ENCODE results near the gene PAK1.

PAK1 gene

DNA sequence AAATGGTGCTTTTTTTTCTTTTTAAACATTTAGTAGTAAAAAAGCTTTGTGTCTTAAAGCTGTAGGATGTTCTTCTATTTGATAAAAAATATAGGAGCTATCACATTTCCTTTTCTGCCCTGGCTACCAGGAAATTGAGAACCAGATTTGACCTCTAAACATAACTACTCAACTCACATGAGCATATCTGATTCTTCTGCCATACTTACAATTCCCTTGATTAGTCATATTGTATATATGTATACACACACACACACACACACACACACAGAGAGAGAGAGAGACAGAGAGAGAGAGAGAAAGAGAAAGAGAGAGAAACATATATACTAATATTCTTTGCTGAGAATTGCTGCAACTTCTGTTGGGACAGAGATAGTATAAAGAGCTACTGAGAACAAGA is 149.4 kb downstream of the PAK1 start:
- in situ Hi-C loops (cut with HindIII; ENCODE audit: low sequenced_read_pairs) = no loop called here

- in situ Hi-C loops (cut with HindIII; ENCODE audit: low sequenced_read_pairs) = no loop called here
Measured at GRCh38 chr11:77322926-77323590, 150.8 kb downstream of the PAK1 start.

DNA sequence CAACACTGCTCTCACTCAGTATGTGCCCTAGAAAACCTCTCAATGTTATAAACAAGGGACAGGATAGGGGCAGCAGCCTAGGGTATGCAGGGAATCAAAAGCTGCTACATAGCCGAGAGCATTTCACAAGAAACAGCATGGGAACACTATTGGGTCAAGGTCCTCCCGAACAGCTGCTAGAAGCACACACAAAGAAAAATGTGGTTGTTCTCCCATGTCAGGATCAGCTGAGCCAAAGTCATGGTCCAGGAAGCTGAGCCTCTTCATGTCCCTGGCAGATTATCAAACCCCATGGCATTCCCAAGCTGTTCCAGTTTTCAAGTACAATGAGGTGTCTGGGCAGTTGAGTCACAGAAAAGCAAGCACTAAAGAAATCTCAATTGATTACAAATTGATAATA is 151.4 kb downstream of the PAK1 start:
- in situ Hi-C loops (cut with HindIII; ENCODE audit: low sequenced_read_pairs) = no loop called here

DNA sequence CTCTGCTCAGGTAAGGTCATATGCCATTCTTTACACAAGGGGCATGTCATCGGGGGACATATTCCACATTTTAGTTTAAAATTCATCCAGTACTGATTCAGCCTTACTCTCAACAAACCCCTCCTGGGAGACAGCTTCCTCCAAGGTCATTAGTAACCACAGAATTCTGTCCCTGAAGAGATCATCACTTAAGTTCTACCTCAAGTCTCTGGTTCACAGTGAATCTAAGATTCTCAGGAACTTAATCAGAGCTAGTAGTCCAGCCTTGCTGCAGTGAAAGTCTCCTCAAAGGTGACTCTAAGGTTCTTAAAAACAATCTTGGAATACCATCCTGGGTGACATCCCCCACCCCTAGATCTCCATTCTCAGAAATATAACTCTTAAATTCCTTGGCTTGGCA is 153.5 kb downstream of the PAK1 start:
- in situ Hi-C loops (cut with HindIII; ENCODE audit: low sequenced_read_pairs) = no loop called here

DNA sequence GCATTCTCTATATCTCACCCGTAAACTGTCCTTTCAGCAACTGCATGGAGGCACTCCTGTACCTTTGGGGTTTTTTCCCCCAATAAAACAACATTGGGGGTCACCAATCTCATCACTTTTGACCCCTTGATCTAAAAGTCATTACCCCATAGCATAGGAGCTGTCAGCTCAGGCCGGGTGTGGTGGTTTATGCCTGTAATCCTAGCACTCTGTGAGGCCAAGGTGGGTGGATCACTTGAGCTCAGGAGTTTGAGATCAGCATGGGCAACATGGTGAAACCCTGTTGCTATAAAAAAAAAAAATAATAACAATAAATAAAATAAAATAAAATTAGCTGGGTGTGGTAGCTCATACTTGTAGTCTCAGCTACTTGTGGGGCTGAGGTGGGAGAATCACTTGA is 155.3 kb downstream of the PAK1 start:
- in situ Hi-C loops (cut with HindIII; ENCODE audit: low sequenced_read_pairs) = no loop called here

GRCh38 chr11:77316733-77317342 is 157.1 kb downstream of the PAK1 start:
- in situ Hi-C loops (cut with HindIII; ENCODE audit: low sequenced_read_pairs) = no loop called here

DNA sequence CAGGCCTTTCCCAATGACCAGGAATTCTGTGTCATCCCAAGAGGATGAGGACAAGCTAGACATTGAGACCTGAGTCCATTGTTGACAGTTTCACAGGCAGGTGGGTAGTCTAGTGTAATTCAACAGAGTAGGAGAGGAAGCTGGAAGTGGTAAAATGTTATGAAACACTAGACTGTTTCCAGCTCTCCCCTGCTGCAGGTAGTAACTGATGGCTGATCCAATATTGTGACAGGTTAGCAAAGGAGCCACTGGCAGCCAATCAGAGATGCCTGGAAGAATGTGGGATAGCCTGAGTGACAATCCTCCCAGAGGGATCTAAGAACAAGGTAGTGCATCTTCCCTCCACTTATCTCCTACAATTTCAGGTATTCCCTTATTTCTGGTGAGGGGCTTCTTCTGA is 161.8 kb downstream of the PAK1 start:
- in situ Hi-C loops (cut with HindIII; ENCODE audit: low sequenced_read_pairs) = no loop called here

DNA sequence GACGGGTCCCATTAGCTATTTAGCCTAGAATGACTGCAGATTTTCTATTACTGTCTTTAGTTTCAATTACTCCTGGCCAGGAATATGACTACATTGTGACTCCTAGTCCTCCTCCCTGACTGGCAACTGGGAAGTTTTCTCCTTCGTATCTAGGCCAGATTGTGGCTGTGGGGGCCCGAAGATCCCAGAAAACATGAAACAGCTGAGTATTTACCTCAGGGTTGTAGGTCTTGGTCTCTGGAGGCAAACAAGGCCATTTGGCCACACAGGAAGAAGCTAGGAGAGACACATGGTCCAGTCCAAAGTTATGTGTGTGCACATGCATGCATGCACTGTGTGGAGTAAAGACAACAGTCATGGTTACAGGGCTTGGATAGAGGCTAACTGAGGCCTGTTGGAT is 162.2 kb downstream of the PAK1 start:
- in situ Hi-C loops (cut with HindIII; ENCODE audit: low sequenced_read_pairs) = no loop called here

DNA sequence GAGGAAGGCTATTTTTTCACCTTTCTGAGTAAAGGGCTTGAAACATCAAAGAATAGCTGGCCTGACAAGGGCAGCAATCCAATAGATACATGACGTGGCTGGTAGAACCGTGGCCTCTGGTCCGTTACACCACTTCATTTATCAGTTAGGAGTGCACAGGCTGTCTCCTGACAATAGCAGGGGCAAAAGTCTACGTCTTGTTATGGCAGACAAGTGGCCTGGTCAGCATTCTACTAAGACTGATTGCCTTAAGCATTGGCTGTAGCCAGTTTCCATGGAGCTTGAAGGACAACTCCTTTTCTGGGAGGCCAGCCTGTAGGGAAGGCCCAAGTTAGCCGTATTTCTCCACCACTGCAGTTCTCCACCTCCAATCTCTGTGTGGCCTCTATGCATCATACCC is 163.2 kb downstream of the PAK1 start:
- in situ Hi-C loops (cut with HindIII; ENCODE audit: low sequenced_read_pairs) = no loop called here

DNA sequence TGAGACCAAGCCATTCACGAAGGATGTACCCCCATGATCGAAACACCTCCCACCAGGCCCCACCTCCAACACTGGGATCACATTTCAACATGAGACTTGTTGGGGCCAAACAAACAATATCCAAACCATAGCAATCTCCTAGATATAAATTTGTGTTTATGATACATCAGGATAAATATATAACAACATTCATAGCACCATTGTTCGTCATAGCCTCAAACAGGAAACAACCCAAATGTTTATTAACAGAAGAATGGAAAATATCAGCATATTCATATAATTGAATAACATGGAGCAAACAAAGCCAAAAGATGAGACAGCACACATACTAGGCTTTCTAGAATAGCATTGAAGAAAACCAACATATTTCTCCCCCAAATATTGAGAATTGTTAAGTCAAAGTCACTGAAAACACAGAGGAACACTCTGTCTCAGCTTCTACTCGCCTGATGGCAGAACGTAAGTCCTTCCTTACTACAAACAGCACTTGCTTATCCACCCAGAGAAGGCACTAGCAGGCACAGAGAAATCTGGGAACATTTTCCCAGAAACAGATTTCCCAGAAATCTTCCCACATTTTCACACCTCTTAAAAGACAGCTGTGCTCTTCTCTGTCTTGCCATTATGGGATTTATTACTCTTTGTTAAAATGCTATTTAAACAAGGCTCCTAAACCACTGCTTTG is 164.4 kb downstream of the PAK1 start:
- in situ Hi-C loops (cut with HindIII; ENCODE audit: low sequenced_read_pairs) = loop anchor here (10.0 kb wide), 1 partner anchor 55 kb away; no protein-coding TSS in a partner anchor

DNA sequence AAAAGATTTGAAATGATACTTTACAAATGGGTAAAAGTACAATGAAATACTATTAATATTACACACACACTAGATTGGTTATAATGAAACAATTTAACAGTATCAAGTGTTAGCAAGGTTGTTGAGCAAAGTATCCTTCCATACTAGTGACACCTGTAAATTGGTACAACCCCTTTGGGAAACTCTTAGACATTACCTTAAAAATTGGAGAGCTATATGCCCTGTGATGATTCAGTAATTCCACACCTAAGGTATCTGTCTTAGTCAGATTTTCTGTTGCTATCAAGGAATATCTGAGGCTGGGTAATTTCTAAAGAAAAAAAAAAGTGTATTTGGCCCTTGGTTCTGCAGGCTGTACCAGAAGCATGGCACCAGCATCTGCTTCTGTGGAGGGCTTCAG is 165.1 kb downstream of the PAK1 start:
- in situ Hi-C loops (cut with HindIII; ENCODE audit: low sequenced_read_pairs) = loop anchor here (10.0 kb wide), 1 partner anchor 56 kb away; no protein-coding TSS in a partner anchor

- in situ Hi-C loops (cut with HindIII; ENCODE audit: low sequenced_read_pairs) = loop anchor here (5.0 to 10.0 kb wide), 2 partner anchors 61 to 104 kb away; no protein-coding TSS in a partner anchor
Measured at GRCh38 chr11:77303328-77303727, 170.6 kb downstream of the PAK1 start.

GRCh38 chr11:77302752-77303151 is 171.1 kb downstream of the PAK1 start:
- in situ Hi-C loops (cut with HindIII; ENCODE audit: low sequenced_read_pairs) = loop anchor here (5.0 to 10.0 kb wide), 2 partner anchors 62 to 105 kb away; no protein-coding TSS in a partner anchor

DNA sequence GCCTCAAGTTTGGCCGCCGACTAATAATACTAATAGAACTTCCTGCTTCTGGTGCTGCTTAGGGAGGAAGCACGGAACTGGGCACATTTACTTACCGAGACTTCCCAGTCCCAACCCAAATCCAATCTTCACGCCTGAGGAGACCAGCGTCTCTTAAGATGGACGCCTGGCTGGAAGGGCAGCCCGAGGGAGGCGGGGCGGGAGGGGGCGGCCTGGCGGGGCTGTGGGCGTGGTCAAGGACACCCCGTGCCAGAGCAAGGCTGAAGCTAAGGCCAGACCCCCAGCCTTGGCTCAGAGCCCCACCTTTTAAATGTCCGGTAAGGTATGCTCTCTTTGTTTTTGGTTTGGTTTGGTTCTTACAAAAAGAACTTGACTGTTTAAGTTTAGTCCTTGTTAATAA is 172.4 kb downstream of the PAK1 start, which contains the start of gene GDPD4:
GDPD4 (minus strand) TSS at position 177 of the 400 bp plus-strand sequence. CDS start 16,549 bp downstream, outside the sequence.
- in situ Hi-C loops (cut with HindIII; ENCODE audit: low sequenced_read_pairs) = loop anchor here (5.0 to 10.0 kb wide), 2 partner anchors 63 to 106 kb away; no protein-coding TSS in a partner anchor

GRCh38 chr11:77300695-77301094 is 173.2 kb downstream of the PAK1 start:
- in situ Hi-C loops (cut with HindIII; ENCODE audit: low sequenced_read_pairs) = loop anchor here (5.0 to 10.0 kb wide), 2 partner anchors 64 to 107 kb away; no protein-coding TSS in a partner anchor

DNA sequence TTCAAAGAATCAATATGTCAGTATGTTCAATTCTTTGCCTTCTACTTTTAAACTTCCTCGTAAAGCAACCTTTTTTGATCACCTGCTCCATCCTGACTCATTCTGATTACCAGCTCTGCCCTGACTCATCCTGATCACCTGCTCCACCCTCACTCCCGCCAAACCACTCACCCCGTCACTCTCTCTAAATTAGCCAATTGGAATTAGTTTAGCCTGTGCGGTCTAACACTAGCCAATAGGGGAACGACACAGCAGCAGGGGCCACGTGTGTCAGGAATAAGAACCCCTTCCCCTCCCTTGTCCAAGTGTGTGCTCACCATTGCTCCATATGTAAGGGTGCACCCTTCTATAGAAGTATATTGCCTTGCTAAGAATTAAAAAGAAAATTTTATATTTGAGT is 173.9 kb downstream of the PAK1 start:
- in situ Hi-C loops (cut with HindIII; ENCODE audit: low sequenced_read_pairs) = loop anchor here (5.0 to 10.0 kb wide), 2 partner anchors 65 to 107 kb away; no protein-coding TSS in a partner anchor

- in situ Hi-C loops (cut with HindIII; ENCODE audit: low sequenced_read_pairs) = no loop called here
Measured at GRCh38 chr11:77299528-77299993, 174.3 kb downstream of the PAK1 start.

DNA sequence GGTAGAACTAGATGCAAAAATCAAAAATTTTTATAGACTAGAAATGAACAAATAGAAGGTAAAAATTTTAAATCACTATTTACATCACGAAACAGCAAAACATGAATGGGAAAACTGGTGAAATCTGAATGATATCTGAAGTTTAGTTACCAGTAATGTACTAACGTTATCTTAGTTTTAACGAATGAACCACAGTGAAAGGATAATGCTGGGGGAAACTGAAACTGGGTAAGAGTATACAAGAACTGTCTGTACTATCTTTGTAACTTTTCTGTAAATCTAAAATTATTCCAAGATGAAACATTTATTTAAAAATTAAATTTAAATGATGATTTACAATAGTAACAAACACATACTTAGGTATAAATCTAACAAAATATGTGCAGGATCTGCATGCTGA is 179.9 kb downstream of the PAK1 start:
- in situ Hi-C loops (cut with HindIII; ENCODE audit: low sequenced_read_pairs) = no loop called here

DNA sequence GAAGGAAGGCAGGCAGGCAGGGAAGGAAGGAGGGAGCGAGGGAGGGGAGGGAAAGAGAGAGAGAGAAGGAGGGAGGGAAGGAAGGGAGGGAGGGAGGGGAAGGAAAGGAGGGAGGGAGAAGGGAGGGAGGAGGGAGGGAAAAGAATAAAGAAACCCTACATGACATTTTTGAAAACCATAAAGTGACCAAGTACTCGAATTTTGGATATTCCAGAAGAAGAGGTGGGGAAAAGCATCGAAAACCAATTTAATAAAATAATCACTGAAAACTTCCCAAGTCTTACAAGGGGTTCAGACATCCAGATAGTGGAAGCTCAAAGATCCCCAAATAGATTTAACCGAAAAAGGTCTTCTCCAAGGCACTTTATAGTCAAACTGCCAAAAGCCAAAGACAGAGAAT is 184.2 kb downstream of the PAK1 start:
- in situ Hi-C loops (cut with HindIII; ENCODE audit: low sequenced_read_pairs) = no loop called here

- in situ Hi-C loops (cut with HindIII; ENCODE audit: low sequenced_read_pairs) = no loop called here
Measured at GRCh38 chr11:77287615-77288273, 186.2 kb downstream of the PAK1 start.

GRCh38 chr11:77287136-77287535 is 186.8 kb downstream of the PAK1 start:
- in situ Hi-C loops (cut with HindIII; ENCODE audit: low sequenced_read_pairs) = no loop called here

Measured in endothelial cell of hepatic sinusoid (primary cell).